Brain microvascular endothelial cell (primary cell): ENCODE measurements around the gene IGFBP4.

ENCODE experiments used
- DNase-seq: peaks from one replicate; pipeline ENCODE4 v3.0.0-alpha.2; 2020
- H3K27ac ChIP-seq: fragments of 250-450 bp; sonication (Bioruptor Pico); 2 replicates; pipeline ENCODE4 v1.5.1; 2020; ENCODE audit warnings: mild to moderate bottlenecking, moderate library complexity
- H3K27me3 ChIP-seq: fragments of 250-450 bp; sonication (Bioruptor Pico); replicated peaks from 2 replicates; pipeline ENCODE4 v1.5.1; 2020; ENCODE audit warnings: mild to moderate bottlenecking
- H3K36me3 ChIP-seq: fragments of 250-450 bp; sonication (Bioruptor Pico); replicated peaks from 2 replicates; pipeline ENCODE4 v1.5.1; 2020; ENCODE audit warnings: mild to moderate bottlenecking
- H3K4me3 ChIP-seq: 2 replicates; pipeline ENCODE4 v1.5.1; 2011; ENCODE audit warnings: low read depth, mild to moderate bottlenecking, control low read depth, low read length, moderate library complexity
- CTCF ChIP-seq: IDR thresholded peaks from 2 replicates; pipeline ENCODE4 v1.5.1; 2011; ENCODE audit warnings: low read depth, mild to moderate bottlenecking, moderate library complexity, low read length, control low read depth, inconsistent platforms; ENCODE audit errors: missing control alignments
- in situ Hi-C: cut with HindIII; loops from 2 replicates; pipeline ENCODE4 v1.10.0; 2017; ENCODE audit warnings: low sequenced_read_pairs, low pct_ligation_motif_present

The IGFBP4 gene

GRCh38 chr17:40462343-40463121 is 19.3 kb downstream of the IGFBP4 start:
- in situ Hi-C loops = no loop called here
- H3K4me3 ChIP-seq = no peak overlapping the region
- no peak for TF ChIP-seq CTCF
- H3K36me3 ChIP-seq = peaks cover 21% of the 10 kb centered on the region
- H3K27ac ChIP-seq = no peak overlapping the region
- H3K27me3 ChIP-seq = no peaks in the 10 kb centered on the region
- DNase-seq = no peak

GRCh38 chr17:40463122-40463550 is 19.9 kb downstream of the IGFBP4 start:
- H3K27ac ChIP-seq = no peak overlapping the region
- no peak overlapping the region for H3K4me3 ChIP-seq
- no peaks in the 10 kb centered on the region for H3K27me3 ChIP-seq
- no peak for DNase-seq
- no peak for TF ChIP-seq CTCF
- peaks cover 15% of the 10 kb centered on the region for H3K36me3 ChIP-seq
- in situ Hi-C loops = no loop called here

GRCh38 chr17:40464392-40464855 is 21.2 kb downstream of the IGFBP4 start:
- Histone ChIP-seq H3K27ac (no peak overlapping the region), H3K4me3 (no peak overlapping the region), H3K27me3 (no peaks in the 10 kb centered on the region), H3K36me3 (peaks cover 2% of the 10 kb centered on the region)
- no peak for DNase-seq
- no peak for TF ChIP-seq CTCF
- in situ Hi-C loops = no loop called here

- Histone ChIP-seq H3K4me3 (no peak overlapping the region), H3K36me3 (no peaks in the 10 kb centered on the region), H3K27me3 (no peaks in the 10 kb centered on the region), H3K27ac (no peak overlapping the region)
- DNase-seq = no peak
- in situ Hi-C loops = no loop called here
- TF ChIP-seq CTCF = no peak
Measured at GRCh38 chr17:40466298-40466971, 23.2 kb downstream of the IGFBP4 start.

- no peaks in the 10 kb centered on the region for H3K36me3 ChIP-seq
Measured at GRCh38 chr17:40467281-40467867, 24.1 kb downstream of the IGFBP4 start.

More at GRCh38 chr17:40467281-40467867, 24.1 kb downstream of the IGFBP4 start:
- Histone ChIP-seq H3K27ac (no peak overlapping the region), H3K4me3 (no peak overlapping the region), H3K27me3 (no peaks in the 10 kb centered on the region)
- no peak for TF ChIP-seq CTCF
- in situ Hi-C loops = no loop called here
- no peak for DNase-seq
